ENCODE measurements around the gene IL1RAPL1.

DNA sequence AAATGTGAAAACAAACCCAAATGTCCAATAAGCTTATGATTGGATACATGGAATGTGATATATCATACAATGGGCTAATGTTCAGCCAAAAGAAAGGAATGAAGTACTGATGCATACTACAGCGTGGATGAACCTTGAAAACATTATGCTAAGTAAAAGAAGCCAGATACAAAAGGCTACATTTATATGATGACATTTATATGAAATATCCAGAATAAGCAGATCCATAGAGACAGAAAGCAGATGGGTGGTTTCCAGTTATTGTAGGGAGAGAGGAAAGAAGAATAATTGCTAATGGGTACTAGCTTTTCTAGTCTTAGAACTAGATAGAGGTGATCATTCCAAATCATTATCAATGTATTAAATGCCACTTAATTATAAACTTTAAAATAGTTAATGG lies 801.3 kb downstream of the IL1RAPL1 start:
- TF ChIP-seq, protein P1, sequence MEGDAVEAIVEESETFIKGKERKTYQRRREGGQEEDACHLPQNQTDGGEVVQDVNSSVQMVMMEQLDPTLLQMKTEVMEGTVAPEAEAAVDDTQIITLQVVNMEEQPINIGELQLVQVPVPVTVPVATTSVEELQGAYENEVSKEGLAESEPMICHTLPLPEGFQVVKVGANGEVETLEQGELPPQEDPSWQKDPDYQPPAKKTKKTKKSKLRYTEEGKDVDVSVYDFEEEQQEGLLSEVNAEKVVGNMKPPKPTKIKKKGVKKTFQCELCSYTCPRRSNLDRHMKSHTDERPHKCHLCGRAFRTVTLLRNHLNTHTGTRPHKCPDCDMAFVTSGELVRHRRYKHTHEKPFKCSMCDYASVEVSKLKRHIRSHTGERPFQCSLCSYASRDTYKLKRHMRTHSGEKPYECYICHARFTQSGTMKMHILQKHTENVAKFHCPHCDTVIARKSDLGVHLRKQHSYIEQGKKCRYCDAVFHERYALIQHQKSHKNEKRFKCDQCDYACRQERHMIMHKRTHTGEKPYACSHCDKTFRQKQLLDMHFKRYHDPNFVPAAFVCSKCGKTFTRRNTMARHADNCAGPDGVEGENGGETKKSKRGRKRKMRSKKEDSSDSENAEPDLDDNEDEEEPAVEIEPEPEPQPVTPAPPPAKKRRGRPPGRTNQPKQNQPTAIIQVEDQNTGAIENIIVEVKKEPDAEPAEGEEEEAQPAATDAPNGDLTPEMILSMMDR (conservative IDR thresholded peaks at IDR 0.05; ENCODE audit: low read length), result no peak
- no peak for TF ChIP-seq EZH2phosphoT487 (IDR thresholded peaks at IDR 0.05; ENCODE audit: borderline replicate concordance)
